HEK293 (cell line): ENCODE measurements around the gene STK11.

ENCODE experiments used
- BCL11A ChIP-seq: fragments of 450-650 bp; formaldehyde crosslinking; IDR thresholded peaks from 2 replicates; pipeline ENCODE4 v1.5.1; 2016; ENCODE audit warnings: low read depth, missing biosample characterization, missing genetic modification characterization
- EGR2 ChIP-seq: fragments of 450-650 bp; formaldehyde crosslinking; IDR thresholded peaks from 2 replicates; pipeline ENCODE4 v1.5.1; 2016; ENCODE audit warnings: low read depth, missing biosample characterization, missing genetic modification characterization
- FEZF1 ChIP-seq: fragments of 450-650 bp; formaldehyde crosslinking; IDR thresholded peaks from 2 replicates; pipeline ENCODE4 v1.5.1; 2016; ENCODE audit warnings: missing biosample characterization, missing genetic modification characterization
- HOXC10 ChIP-seq: sonication (generic); formaldehyde crosslinking; IDR thresholded peaks from 2 replicates; pipeline ENCODE4 v1.8.1; 2023; ENCODE audit warnings: mild to moderate bottlenecking, missing genetic modification reagents
- KLF1 ChIP-seq: fragments of 450-650 bp; formaldehyde crosslinking; IDR thresholded peaks from 2 replicates; pipeline ENCODE4 v1.5.1; 2016; ENCODE audit warnings: missing biosample characterization, missing genetic modification characterization
- MZF1 ChIP-seq: fragments of 450-650 bp; formaldehyde crosslinking; IDR thresholded peaks from 2 replicates; pipeline ENCODE4 v1.5.1; 2017; ENCODE audit warnings: missing biosample characterization, missing genetic modification characterization, borderline replicate concordance
- TCF7L2 ChIP-seq: IDR thresholded peaks from 2 replicates; pipeline ENCODE4 v1.6.1; 2011; ENCODE audit warnings: low read depth, mild to moderate bottlenecking, inconsistent platforms, low read length, moderate library complexity, borderline replicate concordance
- TRIM28 ChIP-seq: IDR thresholded peaks from 2 replicates; pipeline ENCODE4 v1.6.1; 2011; ENCODE audit warnings: low read length, control low read depth, borderline replicate concordance
- YY1 ChIP-seq: fragments of 450-650 bp; formaldehyde crosslinking; IDR thresholded peaks from 2 replicates; pipeline ENCODE4 v1.5.1; 2018; ENCODE audit warnings: missing biosample characterization, missing genetic modification characterization
- YY2 ChIP-seq: fragments of 450-650 bp; formaldehyde crosslinking; IDR thresholded peaks from 2 replicates; pipeline ENCODE4 v1.5.1; 2016; ENCODE audit warnings: missing biosample characterization, missing genetic modification characterization
- ZEB2 ChIP-seq: fragments of 450-650 bp; formaldehyde crosslinking; IDR thresholded peaks from 2 replicates; pipeline ENCODE4 v1.5.1; 2016; ENCODE audit warnings: missing biosample characterization, missing genetic modification characterization
- ZIC2 ChIP-seq: fragments of 450-650 bp; formaldehyde crosslinking; IDR thresholded peaks from 2 replicates; pipeline ENCODE4 v1.5.1; 2016; ENCODE audit warnings: missing biosample characterization, missing genetic modification characterization
- ZNF138 ChIP-seq: fragments of 450-650 bp; formaldehyde crosslinking; IDR thresholded peaks from 2 replicates; pipeline ENCODE4 v1.5.1; 2016; ENCODE audit warnings: missing biosample characterization, missing genetic modification characterization, borderline replicate concordance
- ZNF184 ChIP-seq: fragments of 450-650 bp; IDR thresholded peaks from 2 replicates; pipeline ENCODE4 v1.5.1; 2018; ENCODE audit warnings: missing biosample characterization, mild to moderate bottlenecking, missing genetic modification characterization
- ZNF211 ChIP-seq: fragments of 450-650 bp; formaldehyde crosslinking; IDR thresholded peaks from 2 replicates; pipeline ENCODE4 v1.5.1; 2016; ENCODE audit warnings: low read depth, missing biosample characterization, missing genetic modification characterization
- ZNF223 ChIP-seq: fragments of 450-650 bp; formaldehyde crosslinking; IDR thresholded peaks from 2 replicates; pipeline ENCODE4 v1.5.1; 2016; ENCODE audit warnings: missing biosample characterization, missing genetic modification characterization
- ZNF324 ChIP-seq: fragments of 450-650 bp; formaldehyde crosslinking; IDR thresholded peaks from 2 replicates; pipeline ENCODE4 v1.5.1; 2016; ENCODE audit warnings: missing biosample characterization, missing genetic modification characterization
- ZNF341 ChIP-seq: fragments of 450-650 bp; formaldehyde crosslinking; IDR thresholded peaks from 2 replicates; pipeline ENCODE4; 2016; ENCODE audit warnings: low read depth, missing biosample characterization, missing genetic modification characterization
- ZNF404 ChIP-seq: fragments of 450-650 bp; formaldehyde crosslinking; IDR thresholded peaks from 2 replicates; pipeline ENCODE4 v1.5.1; 2017; ENCODE audit warnings: missing biosample characterization, missing genetic modification characterization
- ZNF433 ChIP-seq: fragments of 450-650 bp; formaldehyde crosslinking; IDR thresholded peaks from 2 replicates; pipeline ENCODE4 v1.5.1; 2016; ENCODE audit warnings: missing biosample characterization, missing genetic modification characterization, low read depth
- ZNF501 ChIP-seq: fragments of 450-650 bp; formaldehyde crosslinking; IDR thresholded peaks from 2 replicates; pipeline ENCODE4 v1.5.1; 2016; ENCODE audit warnings: missing biosample characterization, missing genetic modification characterization
- ZNF626 ChIP-seq: fragments of 450-650 bp; sonication (Bioruptor Pico); formaldehyde crosslinking; IDR thresholded peaks from 2 replicates; pipeline ENCODE4 v1.5.1; 2018; ENCODE audit warnings: missing biosample characterization, missing genetic modification characterization, inconsistent platforms
- ZNF658 ChIP-seq: fragments of 450-650 bp; formaldehyde crosslinking; IDR thresholded peaks from 2 replicates; pipeline ENCODE4; 2016; ENCODE audit warnings: missing biosample characterization, missing genetic modification characterization
- ZNF747 ChIP-seq: fragments of 450-650 bp; formaldehyde crosslinking; IDR thresholded peaks from 2 replicates; pipeline ENCODE4 v1.5.1; 2016; ENCODE audit warnings: missing biosample characterization, missing genetic modification characterization
- ZNF830 ChIP-seq: fragments of 450-650 bp; IDR thresholded peaks from 2 replicates; pipeline ENCODE4 v1.5.0; 2018; ENCODE audit warnings: missing biosample characterization, missing genetic modification characterization, low read depth, mild to moderate bottlenecking, moderate library complexity
- TF ChIP-seq, protein P1 (sequence below): fragments of 450-650 bp; formaldehyde crosslinking; IDR thresholded peaks from 2 replicates; pipeline ENCODE4 v1.5.1; 2016; ENCODE audit warnings: missing biosample characterization, missing genetic modification characterization
- TF ChIP-seq, protein P2 (sequence below): fragments of 450-650 bp; formaldehyde crosslinking; IDR thresholded peaks from 2 replicates; pipeline ENCODE4 v1.5.1; 2017; ENCODE audit warnings: missing biosample characterization, missing genetic modification characterization
- TF ChIP-seq, protein P3 (sequence below): IDR thresholded peaks from 2 replicates; pipeline ENCODE4 v1.6.1; 2011; ENCODE audit warnings: mild to moderate bottlenecking, low read depth, low read length, borderline replicate concordance
- TF ChIP-seq, protein P4 (sequence below): sonication (generic); formaldehyde crosslinking; IDR thresholded peaks from 2 replicates; pipeline ENCODE4 v1.8.1; 2022; ENCODE audit warnings: mild to moderate bottlenecking, moderate library complexity, missing genetic modification reagents
- TF ChIP-seq, protein P5 (sequence below): fragments of 450-650 bp; formaldehyde crosslinking; IDR thresholded peaks from 2 replicates; pipeline ENCODE4 v1.5.1; 2016; ENCODE audit warnings: missing biosample characterization, missing genetic modification characterization
- TF ChIP-seq, protein P6 (sequence below): fragments of 450-650 bp; formaldehyde crosslinking; IDR thresholded peaks from 2 replicates; pipeline ENCODE4 v1.5.1; 2017; ENCODE audit warnings: missing biosample characterization, missing genetic modification characterization

The STK11 gene

DNA sequence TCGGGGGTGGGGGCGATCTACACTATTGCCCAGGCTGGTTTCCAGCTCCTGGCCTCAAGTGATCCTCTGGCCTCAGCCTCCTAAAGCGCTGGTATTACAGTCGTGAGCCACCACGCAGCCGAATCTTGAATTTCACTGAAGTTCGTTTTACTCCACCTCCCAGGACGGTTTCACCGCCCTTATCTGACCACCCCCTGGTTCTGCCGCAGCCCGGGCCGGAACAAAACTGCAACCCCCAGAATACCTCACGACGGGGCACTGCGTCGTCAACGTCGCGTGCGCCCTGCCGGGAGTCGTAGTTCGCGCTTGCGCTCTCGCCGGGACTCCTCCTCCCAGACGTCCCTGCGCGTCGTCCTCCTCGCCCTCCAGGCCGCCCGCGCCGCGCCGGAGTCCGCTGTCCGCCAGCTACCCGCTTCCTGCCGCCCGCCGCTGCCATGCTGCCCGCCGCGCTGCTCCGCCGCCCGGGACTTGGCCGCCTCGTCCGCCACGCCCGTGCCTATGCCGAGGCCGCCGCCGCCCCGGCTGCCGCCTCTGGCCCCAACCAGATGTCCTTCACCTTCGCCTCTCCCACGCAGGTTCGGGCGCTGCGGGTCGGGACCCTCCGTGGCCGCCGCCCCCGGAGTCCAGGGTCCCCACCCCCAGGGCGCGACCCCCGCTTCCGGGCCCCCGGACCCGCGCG is 36.0 kb downstream of the STK11 start, which contains the start of gene ATP5F1D (continued):
- TF ChIP-seq ZNF626 (tag by site-specific recombination) (no peak), MZF1 (tag by site-specific recombination) (no peak), FEZF1 (no peak), EGR2 (tag by site-specific recombination) (no peak), ZNF211 (no peak), TRIM28 (no peak), ZIC2 (tag by site-specific recombination) (peak; percentile 84), YY2 (tag by site-specific recombination) (no peak), YY1 (tag by site-specific recombination) (peak; percentile 55; the same call in 1 of the 2 replicates), ZNF223 (tag by site-specific recombination) (no peak), TCF7L2 (no peak), ZNF747 (tag by site-specific recombination) (no peak), ZNF324 (tag by site-specific recombination) (0 out of 2 replicates have a peak, but pooled peaks have one; percentile 52), BCL11A (tag by site-specific recombination) (no peak), ZNF433 (tag by site-specific recombination) (no peak), KLF1 (tag by site-specific recombination) (0 out of 2 replicates have a peak, but pooled peaks have one; percentile 23), HOXC10 (no peak), ZNF138 (tag by site-specific recombination) (no peak), ZNF404 (tag by site-specific recombination) (no peak), ZNF658 (tag by site-specific recombination) (no peak), ZEB2 (tag by site-specific recombination) (peak; percentile 73; the same call in 1 of the 2 replicates), ZNF184 (tag by site-specific recombination) (no peak), ZNF501 (tag by site-specific recombination) (no peak), ZNF830 (tag by site-specific recombination) (no peak), ZNF341 (tag by site-specific recombination) (peak; percentile 85)
- TF ChIP-seq, protein P1, sequence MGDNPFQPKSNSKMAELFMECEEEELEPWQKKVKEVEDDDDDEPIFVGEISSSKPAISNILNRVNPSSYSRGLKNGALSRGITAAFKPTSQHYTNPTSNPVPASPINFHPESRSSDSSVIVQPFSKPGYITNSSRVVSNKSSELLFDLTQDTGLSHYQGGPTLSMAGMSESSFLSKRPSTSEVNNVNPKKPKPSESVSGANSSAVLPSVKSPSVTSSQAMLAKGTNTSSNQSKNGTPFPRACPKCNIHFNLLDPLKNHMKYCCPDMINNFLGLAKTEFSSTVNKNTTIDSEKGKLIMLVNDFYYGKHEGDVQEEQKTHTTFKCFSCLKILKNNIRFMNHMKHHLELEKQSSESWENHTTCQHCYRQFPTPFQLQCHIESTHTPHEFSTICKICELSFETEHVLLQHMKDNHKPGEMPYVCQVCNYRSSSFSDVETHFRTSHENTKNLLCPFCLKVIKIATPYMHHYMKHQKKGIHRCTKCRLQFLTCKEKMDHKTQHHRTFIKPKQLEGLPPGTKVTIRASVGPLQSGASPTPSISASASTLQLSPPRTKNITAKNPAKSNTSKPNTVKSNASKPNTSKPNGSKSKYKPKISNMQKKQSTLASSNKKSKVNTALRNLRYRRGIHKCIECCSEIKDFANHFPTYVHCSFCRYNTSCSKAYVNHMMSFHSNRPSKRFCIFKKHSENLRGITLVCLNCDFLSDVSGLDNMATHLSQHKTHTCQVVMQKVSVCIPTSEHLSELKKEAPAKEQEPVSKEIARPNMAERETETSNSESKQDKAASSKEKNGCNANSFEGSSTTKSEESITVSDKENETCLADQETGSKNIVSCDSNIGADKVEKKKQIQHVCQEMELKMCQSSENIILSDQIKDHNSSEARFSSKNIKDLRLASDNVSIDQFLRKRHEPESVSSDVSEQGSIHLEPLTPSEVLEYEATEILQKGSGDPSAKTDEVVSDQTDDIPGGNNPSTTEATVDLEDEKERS (tag by site-specific recombination) = no peak
- TF ChIP-seq, protein P2, sequence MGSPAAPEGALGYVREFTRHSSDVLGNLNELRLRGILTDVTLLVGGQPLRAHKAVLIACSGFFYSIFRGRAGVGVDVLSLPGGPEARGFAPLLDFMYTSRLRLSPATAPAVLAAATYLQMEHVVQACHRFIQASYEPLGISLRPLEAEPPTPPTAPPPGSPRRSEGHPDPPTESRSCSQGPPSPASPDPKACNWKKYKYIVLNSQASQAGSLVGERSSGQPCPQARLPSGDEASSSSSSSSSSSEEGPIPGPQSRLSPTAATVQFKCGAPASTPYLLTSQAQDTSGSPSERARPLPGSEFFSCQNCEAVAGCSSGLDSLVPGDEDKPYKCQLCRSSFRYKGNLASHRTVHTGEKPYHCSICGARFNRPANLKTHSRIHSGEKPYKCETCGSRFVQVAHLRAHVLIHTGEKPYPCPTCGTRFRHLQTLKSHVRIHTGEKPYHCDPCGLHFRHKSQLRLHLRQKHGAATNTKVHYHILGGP (tag by site-specific recombination) = no peak
- TF ChIP-seq, protein P3, sequence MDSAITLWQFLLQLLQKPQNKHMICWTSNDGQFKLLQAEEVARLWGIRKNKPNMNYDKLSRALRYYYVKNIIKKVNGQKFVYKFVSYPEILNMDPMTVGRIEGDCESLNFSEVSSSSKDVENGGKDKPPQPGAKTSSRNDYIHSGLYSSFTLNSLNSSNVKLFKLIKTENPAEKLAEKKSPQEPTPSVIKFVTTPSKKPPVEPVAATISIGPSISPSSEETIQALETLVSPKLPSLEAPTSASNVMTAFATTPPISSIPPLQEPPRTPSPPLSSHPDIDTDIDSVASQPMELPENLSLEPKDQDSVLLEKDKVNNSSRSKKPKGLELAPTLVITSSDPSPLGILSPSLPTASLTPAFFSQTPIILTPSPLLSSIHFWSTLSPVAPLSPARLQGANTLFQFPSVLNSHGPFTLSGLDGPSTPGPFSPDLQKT = no peak
- TF ChIP-seq, protein P4, sequence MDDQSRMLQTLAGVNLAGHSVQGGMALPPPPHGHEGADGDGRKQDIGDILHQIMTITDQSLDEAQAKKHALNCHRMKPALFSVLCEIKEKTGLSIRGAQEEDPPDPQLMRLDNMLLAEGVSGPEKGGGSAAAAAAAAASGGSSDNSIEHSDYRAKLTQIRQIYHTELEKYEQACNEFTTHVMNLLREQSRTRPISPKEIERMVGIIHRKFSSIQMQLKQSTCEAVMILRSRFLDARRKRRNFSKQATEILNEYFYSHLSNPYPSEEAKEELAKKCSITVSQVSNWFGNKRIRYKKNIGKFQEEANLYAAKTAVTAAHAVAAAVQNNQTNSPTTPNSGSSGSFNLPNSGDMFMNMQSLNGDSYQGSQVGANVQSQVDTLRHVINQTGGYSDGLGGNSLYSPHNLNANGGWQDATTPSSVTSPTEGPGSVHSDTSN (CRISPR knock-in tag) = peak; percentile 81; the same call in 1 of the 2 replicates
- TF ChIP-seq, protein P5, sequence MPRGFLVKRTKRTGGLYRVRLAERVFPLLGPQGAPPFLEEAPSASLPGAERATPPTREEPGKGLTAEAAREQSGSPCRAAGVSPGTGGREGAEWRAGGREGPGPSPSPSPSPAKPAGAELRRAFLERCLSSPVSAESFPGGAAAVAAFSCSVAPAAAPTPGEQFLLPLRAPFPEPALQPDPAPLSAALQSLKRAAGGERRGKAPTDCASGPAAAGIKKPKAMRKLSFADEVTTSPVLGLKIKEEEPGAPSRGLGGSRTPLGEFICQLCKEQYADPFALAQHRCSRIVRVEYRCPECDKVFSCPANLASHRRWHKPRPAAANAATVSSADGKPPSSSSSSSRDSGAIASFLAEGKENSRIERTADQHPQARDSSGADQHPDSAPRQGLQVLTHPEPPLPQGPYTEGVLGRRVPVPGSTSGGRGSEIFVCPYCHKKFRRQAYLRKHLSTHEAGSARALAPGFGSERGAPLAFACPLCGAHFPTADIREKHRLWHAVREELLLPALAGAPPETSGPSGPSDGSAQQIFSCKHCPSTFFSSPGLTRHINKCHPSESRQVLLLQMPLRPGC = no peak
- TF ChIP-seq, protein P6, sequence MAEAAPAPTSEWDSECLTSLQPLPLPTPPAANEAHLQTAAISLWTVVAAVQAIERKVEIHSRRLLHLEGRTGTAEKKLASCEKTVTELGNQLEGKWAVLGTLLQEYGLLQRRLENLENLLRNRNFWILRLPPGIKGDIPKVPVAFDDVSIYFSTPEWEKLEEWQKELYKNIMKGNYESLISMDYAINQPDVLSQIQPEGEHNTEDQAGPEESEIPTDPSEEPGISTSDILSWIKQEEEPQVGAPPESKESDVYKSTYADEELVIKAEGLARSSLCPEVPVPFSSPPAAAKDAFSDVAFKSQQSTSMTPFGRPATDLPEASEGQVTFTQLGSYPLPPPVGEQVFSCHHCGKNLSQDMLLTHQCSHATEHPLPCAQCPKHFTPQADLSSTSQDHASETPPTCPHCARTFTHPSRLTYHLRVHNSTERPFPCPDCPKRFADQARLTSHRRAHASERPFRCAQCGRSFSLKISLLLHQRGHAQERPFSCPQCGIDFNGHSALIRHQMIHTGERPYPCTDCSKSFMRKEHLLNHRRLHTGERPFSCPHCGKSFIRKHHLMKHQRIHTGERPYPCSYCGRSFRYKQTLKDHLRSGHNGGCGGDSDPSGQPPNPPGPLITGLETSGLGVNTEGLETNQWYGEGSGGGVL (tag by site-specific recombination) = no peak
